ENCODE data around the gene GLB1L3. TPM values are rescaled to one million over a fixed set of nuclear protein-coding genes. Genes with fewer than 3 reads are reported as not detected.

Gene GLB1L3
- polyA plus RNA-seq, 3 donors from 2014 or later: not detected

DNA sequence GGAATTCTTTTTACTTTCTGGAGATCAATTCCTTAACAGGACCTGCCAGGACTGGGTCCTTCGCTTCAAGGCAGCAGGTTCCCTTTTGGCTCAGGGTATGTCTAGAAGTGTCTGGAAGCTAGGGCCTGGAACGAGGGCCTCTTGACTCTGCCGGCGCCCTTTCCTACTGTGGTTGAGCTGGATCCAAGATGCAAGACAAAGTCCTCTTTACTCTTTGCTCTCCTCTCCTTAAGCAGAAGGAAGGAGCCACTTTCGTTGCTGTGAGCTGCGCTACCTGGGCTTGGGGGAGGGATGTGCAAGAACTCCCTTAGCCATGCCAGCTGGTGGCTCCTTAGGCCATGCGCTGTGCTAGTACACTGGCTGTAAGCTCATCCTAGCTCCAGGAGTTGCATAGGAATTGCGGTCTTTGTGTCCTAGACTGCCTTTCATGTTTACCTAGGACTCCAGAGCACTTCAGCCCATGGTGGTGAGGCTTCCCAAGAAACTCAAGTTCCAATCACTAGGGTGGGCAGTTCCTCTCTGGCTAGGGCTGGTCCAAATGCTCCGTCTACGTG lies 73.7 kb downstream of the GLB1L3 start:
- H3K27me3 Mint-ChIP-seq (ENCODE audit: low read depth in 3 of 3): peaks cover 7 to 10% (median 8%) of the 10 kb centered on the region in 3 donors
- H3K9me3 Mint-ChIP-seq: peaks cover 0 to 2% (median 0%) of the 10 kb centered on the region in 6 donors
- H3K36me3 Mint-ChIP-seq: peaks cover 0 to 6% (median 0%) of the 10 kb centered on the region in 3 donors
- H3K27ac Mint-ChIP-seq: peak overlapping the region; percentile 92 to 98 (median 96)
- peaks cover 38 to 52% of the 10 kb centered on the region in 2 donors for H3K4me1 Mint-ChIP-seq
- H3K4me3 Mint-ChIP-seq: peak overlapping the region; percentile 60 to 77 (median 71)
- DNase-seq: no peak

DNA sequence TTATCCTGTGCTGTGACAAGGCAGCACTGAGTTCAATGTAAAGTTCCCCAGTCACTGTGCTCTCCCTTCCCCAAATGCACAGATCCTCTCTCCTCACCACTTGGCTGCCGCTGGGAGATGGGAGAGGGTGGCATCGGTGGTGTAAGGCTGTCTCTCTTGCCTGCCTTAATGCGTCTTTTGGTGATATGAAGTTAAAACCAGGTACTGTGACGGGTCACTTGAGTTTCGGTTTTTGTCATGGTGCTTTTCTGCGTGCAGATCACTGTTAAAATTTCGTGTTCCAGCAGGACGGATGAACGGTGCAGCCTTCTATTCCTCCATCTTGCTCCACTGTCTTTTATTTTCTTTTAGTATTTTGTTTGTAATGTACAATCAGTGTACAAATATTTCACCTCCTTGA lies 74.2 kb downstream of the GLB1L3 start:
- H3K4me1 Mint-ChIP-seq: peaks cover 38 to 52% of the 10 kb centered on the region in 2 donors
- H3K4me3 Mint-ChIP-seq: peak overlapping the region in 2 of 5 donors; percentile 14 to 75
- H3K27ac Mint-ChIP-seq: peak overlapping the region; percentile 64 to 98 (median 94)
- H3K9me3 Mint-ChIP-seq: peaks cover 0 to 2% (median 0%) of the 10 kb centered on the region in 6 donors
- peaks cover 6 to 10% (median 8%) of the 10 kb centered on the region in 3 donors for H3K27me3 Mint-ChIP-seq (ENCODE audit: low read depth in 3 of 3)
- DNase-seq: peak in 1 of 3 donors; percentile 9
- peaks cover 0 to 9% (median 0%) of the 10 kb centered on the region in 3 donors for H3K36me3 Mint-ChIP-seq

DNA sequence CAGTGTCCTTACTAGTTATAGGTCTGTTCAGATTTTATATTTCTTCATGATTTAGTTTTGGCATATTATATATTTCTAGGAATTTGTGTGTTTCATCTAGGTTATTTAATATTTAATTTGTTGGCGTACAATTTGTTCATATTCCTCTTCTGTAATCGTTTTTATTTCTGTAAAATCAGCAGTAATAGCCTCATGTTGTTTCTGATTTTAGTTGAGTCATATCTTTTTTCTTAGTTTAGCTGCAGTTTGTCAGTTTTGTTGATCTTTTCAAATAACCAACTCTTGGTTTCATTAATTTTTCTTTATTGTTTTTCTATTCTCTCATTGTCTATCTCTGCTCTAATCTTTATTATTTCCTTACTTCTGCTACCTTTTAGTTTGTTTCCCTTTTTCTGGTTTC lies 75.9 kb downstream of the GLB1L3 start:
- Mint-ChIP-seq H3K27ac (peak overlapping the region in 3 of 6 donors; percentile 47 to 93 (median 78)), H3K36me3 (peaks cover 0 to 9% (median 0%) of the 10 kb centered on the region in 3 donors), H3K4me1 (peaks cover 31 to 39% of the 10 kb centered on the region in 2 donors), H3K4me3 (peak overlapping the region in 1 of 5 donors; percentile 32), H3K27me3 (ENCODE audit: low read depth in 3 of 3) (peaks cover 3 to 10% (median 8%) of the 10 kb centered on the region in 3 donors), H3K9me3 (peaks cover 0 to 2% (median 0%) of the 10 kb centered on the region in 6 donors)
- DNase-seq: no peak

DNA sequence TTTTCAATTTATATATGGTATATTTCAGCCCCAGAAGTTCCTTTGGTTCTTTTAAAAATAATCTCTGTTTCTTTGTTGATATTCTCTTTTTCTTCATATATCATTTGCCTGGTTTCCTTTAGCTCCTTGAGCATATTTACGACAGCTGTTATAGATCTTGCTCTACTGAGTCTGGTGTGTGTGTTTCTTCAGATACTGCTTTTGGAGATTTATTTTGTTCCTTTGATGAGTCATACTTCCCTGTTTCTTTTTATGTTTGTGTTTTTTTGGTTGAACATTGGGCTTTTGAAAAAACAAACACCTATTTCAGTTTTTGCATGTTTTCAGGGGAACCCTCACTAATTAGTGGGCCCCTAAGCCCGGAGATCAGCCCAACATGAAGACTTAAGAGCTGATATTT lies 79.0 kb downstream of the GLB1L3 start:
- DNase-seq: no peak
- Mint-ChIP-seq H3K9me3 (peaks cover 0 to 2% (median 0%) of the 10 kb centered on the region in 6 donors), H3K4me1 (peaks cover 15 to 17% of the 10 kb centered on the region in 2 donors), H3K36me3 (peaks cover 0 to 6% (median 0%) of the 10 kb centered on the region in 3 donors), H3K27ac (peak overlapping the region in 2 of 6 donors; percentile 6 to 21), H3K27me3 (ENCODE audit: low read depth in 3 of 3) (peaks cover 0 to 6% (median 2%) of the 10 kb centered on the region in 3 donors), H3K4me3 (no peak overlapping the region)

DNA sequence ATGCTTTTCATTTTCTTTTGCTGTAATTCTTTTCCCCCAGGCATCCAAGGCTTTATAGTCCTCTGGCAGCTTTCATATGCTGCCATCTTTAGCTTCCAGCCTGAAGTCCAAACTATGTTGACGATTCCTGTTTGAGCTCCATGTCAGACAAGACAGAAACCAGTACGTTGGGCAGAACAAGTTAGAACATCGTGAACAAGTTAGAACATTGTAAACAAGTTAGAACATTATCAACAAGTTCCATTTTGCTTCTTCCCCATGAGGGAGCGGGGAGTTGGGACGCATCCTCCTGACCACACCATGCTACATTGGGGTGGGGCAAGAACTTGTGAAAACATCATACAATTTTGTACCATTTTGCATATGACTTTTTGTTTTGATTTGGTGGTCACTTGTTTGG lies 79.5 kb downstream of the GLB1L3 start:
- peaks cover 0 to 2% (median 0%) of the 10 kb centered on the region in 6 donors for H3K9me3 Mint-ChIP-seq
- H3K4me3 Mint-ChIP-seq: no peak overlapping the region
- peaks cover 0 to 6% (median 0%) of the 10 kb centered on the region in 3 donors for H3K36me3 Mint-ChIP-seq
- peaks cover 0 to 5% (median 2%) of the 10 kb centered on the region in 3 donors for H3K27me3 Mint-ChIP-seq (ENCODE audit: low read depth in 3 of 3)
- no peak for DNase-seq
- H3K4me1 Mint-ChIP-seq: peaks cover 13 to 17% of the 10 kb centered on the region in 2 donors
- H3K27ac Mint-ChIP-seq: peak overlapping the region in 2 of 6 donors; percentile 32 to 33

DNA sequence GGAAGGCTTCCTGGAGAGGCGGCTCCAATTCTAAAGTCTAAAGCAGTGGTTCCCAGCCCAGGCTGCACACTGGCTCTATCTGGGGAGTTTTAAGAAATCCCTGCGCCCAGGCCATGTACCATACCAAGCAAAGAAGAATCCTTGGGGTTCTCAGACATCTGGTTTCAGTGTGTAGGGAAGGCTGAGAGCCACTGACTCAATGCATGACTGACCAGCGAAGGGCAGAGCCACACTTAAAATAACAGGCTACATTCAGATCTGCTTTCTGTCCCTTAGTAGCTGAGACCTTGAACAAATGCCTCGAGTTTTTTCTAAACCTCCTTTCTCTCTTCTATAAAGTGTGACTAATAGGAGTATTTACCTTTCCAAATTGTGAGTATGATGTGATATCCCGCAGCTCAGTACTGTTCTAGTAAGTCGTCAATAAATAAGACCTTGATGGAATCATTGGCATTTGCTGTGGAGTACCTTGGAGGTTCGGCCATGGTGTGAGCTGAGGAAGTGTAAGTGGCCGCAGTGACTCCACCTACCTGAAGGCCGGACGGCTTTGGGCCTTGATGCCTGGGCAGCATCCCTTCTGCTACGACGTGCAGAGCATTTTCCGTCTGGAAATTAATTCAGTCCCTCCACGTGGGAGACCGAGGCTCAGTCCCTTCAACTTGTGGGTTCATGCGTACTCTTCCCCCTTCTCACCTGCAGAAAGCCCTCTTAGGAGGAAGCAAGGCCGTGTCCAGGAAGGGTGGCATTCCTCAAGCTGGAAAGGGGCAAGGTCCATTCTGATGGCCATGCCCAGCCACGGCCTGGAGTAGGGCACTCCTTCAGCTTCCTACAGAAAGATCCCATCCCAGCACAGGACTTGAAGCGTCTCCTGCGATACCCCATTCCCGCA lies 80.7 kb downstream of the GLB1L3 start:
- peaks cover 0 to 2% (median 0%) of the 10 kb centered on the region in 6 donors for H3K9me3 Mint-ChIP-seq
- peaks cover 0 to 9% (median 3%) of the 10 kb centered on the region in 3 donors for H3K27me3 Mint-ChIP-seq (ENCODE audit: low read depth in 3 of 3)

DNA sequence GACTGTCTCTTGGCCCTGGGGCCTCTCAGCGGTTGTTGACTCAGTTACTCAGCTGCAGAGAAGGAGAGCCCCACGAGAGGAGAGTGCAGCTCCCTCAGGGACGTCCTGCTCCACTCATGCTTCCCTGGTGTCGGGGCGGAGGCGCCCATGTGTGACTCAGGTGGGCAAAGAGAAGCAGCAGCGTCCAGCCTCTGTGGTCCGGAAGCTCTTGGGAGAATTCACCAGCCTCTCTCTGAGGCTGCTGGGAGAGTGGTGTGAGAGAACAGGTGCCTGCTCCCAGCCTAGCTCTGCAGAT lies 81.3 kb downstream of the GLB1L3 start:
- H3K9me3 Mint-ChIP-seq: peaks cover 0 to 2% (median 0%) of the 10 kb centered on the region in 6 donors

More for the DNA sequence above, 80.7 kb downstream of the GLB1L3 start:
- no peak for DNase-seq
- H3K4me1 Mint-ChIP-seq: peaks cover 13 to 20% of the 10 kb centered on the region in 2 donors
- peaks cover 0 to 6% (median 0%) of the 10 kb centered on the region in 3 donors for H3K36me3 Mint-ChIP-seq
- peak overlapping the region in 1 of 6 donors; percentile 35 for H3K27ac Mint-ChIP-seq
- H3K4me3 Mint-ChIP-seq: no peak overlapping the region

DNA sequence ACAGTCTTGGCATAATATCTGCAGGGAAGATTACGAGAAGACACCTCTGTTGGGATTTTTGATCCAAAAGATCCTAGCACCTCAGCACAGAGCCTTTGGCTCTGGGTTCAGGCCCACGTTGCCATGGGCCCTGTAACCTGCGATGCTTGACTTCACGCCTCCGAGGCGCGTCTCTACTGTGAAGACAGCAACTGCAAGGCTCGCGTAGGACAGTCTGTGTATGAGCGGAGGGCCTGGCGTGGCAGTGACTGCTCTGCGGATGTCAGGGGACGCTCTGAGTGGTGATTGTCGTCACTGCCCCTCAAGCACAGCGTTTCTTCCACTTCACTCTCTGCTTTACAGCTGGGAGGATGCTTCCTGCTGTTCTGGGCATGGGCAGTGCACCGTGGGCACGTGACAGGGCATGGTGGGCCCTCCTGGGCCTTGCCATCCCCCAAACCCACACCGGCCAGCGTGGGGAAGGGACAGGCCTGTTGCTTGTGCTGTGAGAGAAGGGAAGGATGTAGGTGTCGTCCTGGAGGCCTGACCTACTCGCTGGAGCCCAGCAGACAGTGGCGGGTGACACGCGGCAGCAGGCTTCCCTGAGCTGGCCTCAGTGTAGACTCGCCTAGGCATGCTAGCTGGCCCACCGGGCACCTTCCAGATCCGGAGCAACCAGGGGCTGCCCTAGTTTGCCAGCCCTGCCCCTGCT lies 82.1 kb downstream of the GLB1L3 start:
- DNase-seq: no peak
- Mint-ChIP-seq H3K4me1 (peaks cover 14 to 24% of the 10 kb centered on the region in 2 donors), H3K27me3 (ENCODE audit: low read depth in 3 of 3) (peaks cover 1 to 9% (median 3%) of the 10 kb centered on the region in 3 donors), H3K36me3 (peaks cover 0 to 6% (median 0%) of the 10 kb centered on the region in 3 donors), H3K4me3 (no peak overlapping the region), H3K9me3 (peaks cover 0 to 2% (median 0%) of the 10 kb centered on the region in 6 donors), H3K27ac (no peak overlapping the region)

More for the DNA sequence above, 81.3 kb downstream of the GLB1L3 start:
- peaks cover 0 to 9% (median 3%) of the 10 kb centered on the region in 3 donors for H3K27me3 Mint-ChIP-seq (ENCODE audit: low read depth in 3 of 3)
- peaks cover 0 to 6% (median 0%) of the 10 kb centered on the region in 3 donors for H3K36me3 Mint-ChIP-seq
- H3K27ac Mint-ChIP-seq: peak overlapping the region in 1 of 6 donors; percentile 30
- H3K4me3 Mint-ChIP-seq: peak overlapping the region in 1 of 5 donors; percentile 30
- DNase-seq: no peak
- peaks cover 14 to 24% of the 10 kb centered on the region in 2 donors for H3K4me1 Mint-ChIP-seq

DNA sequence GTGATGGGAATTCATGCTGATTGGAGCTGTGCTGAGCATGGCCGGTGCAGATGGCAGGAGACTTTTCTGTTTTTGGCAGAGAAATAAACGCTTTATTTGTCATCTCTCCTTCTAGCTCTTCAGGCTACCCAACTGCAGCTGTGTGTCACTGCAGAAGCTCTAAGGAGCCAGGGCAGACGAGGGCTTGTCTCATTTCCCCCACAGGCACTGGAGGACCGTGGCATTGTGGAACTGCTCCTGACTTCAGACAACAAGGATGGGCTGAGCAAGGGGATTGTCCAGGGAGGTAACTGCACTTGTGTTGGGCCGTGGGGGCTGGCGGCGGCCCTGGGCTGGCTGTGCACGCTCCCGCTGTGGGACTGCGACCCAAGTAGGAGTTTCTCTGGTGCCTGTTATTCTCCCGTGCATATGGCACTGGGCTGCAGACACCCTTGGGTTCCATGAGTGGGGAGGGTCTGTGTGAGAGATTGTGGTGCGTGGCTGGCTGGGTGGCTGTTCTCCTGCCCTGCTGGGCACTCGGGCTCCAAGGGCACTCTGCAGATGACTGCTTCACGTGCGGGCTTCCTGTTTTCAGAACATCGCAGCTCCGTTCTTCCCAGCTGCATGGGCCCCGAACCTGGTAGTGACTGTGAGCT lies 82.8 kb downstream of the GLB1L3 start:
- no peak for DNase-seq
- Mint-ChIP-seq H3K27me3 (ENCODE audit: low read depth in 3 of 3) (peaks cover 1 to 9% (median 3%) of the 10 kb centered on the region in 3 donors), H3K9me3 (peaks cover 0 to 1% (median 0%) of the 10 kb centered on the region in 6 donors), H3K4me3 (no peak overlapping the region), H3K4me1 (peaks cover 14 to 24% of the 10 kb centered on the region in 2 donors), H3K36me3 (peaks cover 0 to 6% (median 0%) of the 10 kb centered on the region in 3 donors), H3K27ac (no peak overlapping the region)

DNA sequence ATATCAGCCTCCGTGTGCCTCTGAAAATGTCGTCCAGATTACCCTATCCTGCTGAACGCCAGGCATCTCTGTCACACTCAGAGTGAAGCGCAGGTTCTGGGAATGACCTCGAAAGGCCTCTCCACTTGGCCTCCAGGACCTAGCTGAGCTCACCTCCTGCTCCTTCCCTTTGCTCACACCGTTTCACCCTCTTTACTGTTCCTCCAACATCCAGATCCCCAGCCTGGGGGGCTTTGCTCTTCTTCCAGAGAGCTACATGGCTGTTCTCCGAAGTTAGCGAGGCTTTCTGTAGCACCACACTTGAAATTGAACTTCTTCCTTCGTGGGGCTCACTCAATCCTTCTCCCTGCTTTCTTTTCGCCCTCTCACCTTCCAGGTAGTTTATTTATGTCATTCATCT lies 83.5 kb downstream of the GLB1L3 start:
- peak overlapping the region in 4 of 6 donors; percentile 34 to 80 (median 66) for H3K27ac Mint-ChIP-seq
- H3K4me3 Mint-ChIP-seq: peak overlapping the region; percentile 30 to 85 (median 71)
- peaks cover 14 to 24% of the 10 kb centered on the region in 2 donors for H3K4me1 Mint-ChIP-seq
- no peak for DNase-seq
- H3K27me3 Mint-ChIP-seq (ENCODE audit: low read depth in 3 of 3): peaks cover 1 to 9% (median 3%) of the 10 kb centered on the region in 3 donors
- H3K36me3 Mint-ChIP-seq: peaks cover 0 to 6% (median 0%) of the 10 kb centered on the region in 3 donors
- no peaks in the 10 kb centered on the region for H3K9me3 Mint-ChIP-seq

DNA sequence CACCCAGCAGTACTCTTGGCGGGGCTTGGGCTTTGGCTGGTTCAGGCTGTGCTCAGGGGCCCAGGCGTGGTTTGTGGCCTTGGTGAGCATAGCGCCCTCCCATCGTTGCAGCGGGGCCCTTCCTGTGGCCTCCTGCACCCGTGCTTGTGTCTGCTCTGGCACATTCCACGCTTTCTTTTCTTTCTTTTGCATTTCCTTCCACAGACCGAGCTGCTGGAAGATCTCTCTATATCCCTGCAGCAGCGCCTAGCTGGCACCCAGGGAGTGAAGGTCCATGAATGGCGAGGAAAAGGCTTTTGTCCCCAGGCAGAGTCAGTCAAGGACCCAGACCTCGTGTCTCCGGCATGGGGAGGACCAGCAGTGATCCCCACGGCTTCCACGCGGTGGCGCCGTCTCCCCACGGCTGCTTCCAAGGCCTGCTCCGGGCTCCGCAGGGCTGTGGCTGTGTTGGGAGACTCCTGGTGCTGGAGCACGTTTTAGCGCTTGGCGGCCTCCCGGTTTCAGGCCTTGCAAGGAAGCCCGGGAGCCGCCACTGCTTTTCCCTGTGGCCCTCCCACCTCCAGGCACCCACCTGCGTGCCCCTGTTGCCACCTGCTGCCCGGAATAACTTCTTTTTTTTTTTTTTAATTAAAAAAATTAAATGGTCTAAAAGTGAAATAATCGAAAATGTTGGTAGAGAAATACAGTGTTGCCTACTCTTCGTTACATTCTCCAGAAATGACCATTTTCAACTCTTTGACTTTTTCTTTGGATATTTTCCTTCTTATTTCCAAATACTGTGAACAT lies 84.1 kb downstream of the GLB1L3 start:
- Mint-ChIP-seq H3K36me3 (peaks cover 0 to under 1% (median 0%) of the 10 kb centered on the region in 3 donors), H3K4me3 (peak overlapping the region; percentile 31 to 85 (median 71)), H3K9me3 (no peaks in the 10 kb centered on the region), H3K4me1 (peaks cover 14 to 24% of the 10 kb centered on the region in 2 donors), H3K27me3 (ENCODE audit: low read depth in 3 of 3) (peaks cover 1 to 9% (median 3%) of the 10 kb centered on the region in 3 donors), H3K27ac (peak overlapping the region in 4 of 6 donors; percentile 34 to 80 (median 66))
- DNase-seq: peak; percentile 74 to 82 (median 78)

DNA sequence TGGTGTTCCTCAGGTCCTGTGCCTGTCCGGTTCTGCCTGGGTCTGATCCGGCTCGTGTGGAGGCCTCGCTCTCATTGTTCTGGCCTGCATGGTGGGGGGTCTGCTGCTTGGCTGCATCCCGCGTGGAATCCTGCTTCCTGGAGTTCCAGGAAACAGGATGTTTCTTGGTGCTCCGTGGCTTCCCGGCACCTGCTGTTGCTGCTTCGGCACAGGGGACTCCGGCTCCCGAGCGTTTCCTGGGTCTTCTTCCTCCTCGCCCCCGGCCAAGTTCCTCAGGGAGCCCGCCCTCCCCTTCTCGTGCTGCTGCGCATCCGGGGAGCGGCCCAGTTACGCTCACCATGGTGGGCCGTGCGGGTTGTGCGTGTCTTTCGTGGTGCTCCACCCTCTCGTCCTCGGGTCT lies 85.5 kb downstream of the GLB1L3 start:
- Mint-ChIP-seq H3K36me3 (no peaks in the 10 kb centered on the region), H3K4me1 (peaks cover 14 to 24% of the 10 kb centered on the region in 2 donors), H3K4me3 (peak overlapping the region in 1 of 5 donors; percentile 51), H3K9me3 (no peaks in the 10 kb centered on the region), H3K27ac (peak overlapping the region in 1 of 6 donors; percentile 17), H3K27me3 (ENCODE audit: low read depth in 3 of 3) (peaks cover 1 to 9% (median 3%) of the 10 kb centered on the region in 3 donors)
- DNase-seq: no peak

Data from immature natural killer cell (primary cell).